GDM1 (cell line): ENCODE results near the gene SNED1.
A peak's percentile ranks its signal among the peaks of the same experiment; 100 is the strongest.
"Not testable (repeated sequence)": the region's sequence is repeated elsewhere in the genome, so short reads cannot be mapped to it uniquely, and the experiment has no call there.

Experiments
- DNase-seq: peaks from one replicate; lab custom pipeline; 2025; lab: John Stamatoyannopoulos, UW

Gene SNED1

DNA sequence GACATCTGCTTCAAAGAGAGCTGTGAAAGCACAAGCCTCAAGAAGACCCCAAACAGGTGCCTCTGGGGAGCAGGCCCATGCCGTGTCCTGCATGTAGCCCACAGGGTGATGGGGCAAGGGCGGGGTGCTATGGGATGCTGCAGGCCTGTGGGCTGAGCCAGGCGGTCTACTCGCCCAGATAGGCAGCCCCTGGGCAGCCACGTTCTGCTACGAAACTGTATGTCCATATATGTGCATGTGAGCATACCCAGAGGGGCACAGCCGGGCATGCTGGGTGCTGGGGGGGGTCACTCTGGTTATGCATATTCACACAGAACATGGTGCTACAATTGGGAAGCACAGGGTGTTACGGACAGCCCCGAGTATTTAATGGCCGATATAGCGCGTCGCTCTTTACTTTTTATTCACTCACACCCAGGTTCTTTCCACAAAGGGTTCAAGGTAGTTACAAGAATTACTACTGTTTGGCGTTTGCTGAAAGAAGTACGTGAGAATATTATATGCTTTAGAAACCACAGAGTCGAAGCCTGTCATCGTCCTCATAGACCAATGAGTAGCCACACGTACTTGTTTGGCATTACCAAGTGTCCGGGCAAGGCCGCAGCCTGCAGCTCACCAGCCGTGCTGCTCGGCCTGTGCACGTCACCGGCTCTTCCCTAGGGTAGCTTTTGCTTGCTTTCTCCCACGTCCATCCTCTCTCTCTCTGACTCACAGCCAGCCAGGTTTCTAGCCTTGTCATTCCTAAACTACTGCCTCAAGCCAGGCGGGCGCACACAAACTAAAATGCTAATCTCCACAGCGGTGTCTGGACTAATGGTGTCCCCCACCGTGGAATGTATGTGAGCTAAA, 89.2 kb downstream of the SNED1 start:
- DNase-seq, result no peak

GRCh38 chr2:241088376-241088775, 90.0 kb downstream of the SNED1 start:
- DNase-seq, result no peak

GRCh38 chr2:241088791-241089732, 90.6 kb downstream of the SNED1 start:
- DNase-seq, result no peak

GRCh38 chr2:241091201-241091600, 92.8 kb downstream of the SNED1 start:
- DNase-seq, result no peak

- no peak for DNase-seq
These were observed 93.5 kb downstream of the SNED1 start for GRCh38 chr2:241091734-241092445.

- no peak for DNase-seq
These were observed 94.3 kb downstream of the SNED1 start for GRCh38 chr2:241092677-241093076.

GRCh38 chr2:241093133-241093781, 94.8 kb downstream of the SNED1 start:
- DNase-seq, result not testable (repeated sequence)

DNA sequence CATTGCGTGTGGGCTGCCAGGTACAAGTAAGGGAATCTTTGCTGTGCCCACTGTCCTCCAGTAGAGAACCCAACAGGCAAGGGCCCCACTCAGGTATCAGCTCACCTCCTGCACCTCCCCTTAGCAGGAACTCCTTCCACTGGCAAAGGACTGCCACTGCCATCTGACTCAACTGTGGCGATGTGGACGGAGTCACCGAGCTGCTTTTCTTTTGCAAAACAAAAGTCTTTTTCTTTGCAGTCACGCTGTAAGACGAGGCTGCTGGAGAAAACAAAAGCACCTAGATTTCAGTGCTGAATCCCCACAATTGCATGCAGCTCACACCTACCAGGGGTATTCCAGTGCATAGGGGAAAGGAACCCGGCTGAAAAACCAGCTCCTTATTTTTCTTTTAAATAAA, 95.8 kb downstream of the SNED1 start:
- no peak for DNase-seq

GRCh38 chr2:241094924-241095420, 96.6 kb downstream of the SNED1 start:
- DNase-seq, result no peak

GRCh38 chr2:241095594-241096290, 97.3 kb downstream of the SNED1 start:
- DNase-seq, result no peak

DNA sequence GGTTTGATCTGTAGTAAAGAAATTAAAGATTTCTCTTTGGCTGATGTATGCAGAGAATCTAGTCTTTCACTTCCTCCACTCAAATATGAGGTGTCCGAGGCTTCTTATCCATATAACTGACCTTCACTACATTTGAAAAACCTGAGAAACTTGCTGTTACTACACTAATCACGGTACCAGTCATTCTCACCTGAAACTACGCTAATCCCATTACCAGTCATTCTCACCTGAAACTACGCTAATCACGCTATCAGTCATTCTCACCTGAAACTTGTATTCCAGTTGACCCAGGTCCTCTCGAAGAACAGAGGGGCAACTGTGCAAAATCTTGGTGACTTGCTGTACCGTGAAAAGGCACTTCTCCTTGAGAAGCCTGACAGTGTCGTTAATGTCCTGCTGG, 98.6 kb downstream of the SNED1 start:
- DNase-seq, result no peak

DNA sequence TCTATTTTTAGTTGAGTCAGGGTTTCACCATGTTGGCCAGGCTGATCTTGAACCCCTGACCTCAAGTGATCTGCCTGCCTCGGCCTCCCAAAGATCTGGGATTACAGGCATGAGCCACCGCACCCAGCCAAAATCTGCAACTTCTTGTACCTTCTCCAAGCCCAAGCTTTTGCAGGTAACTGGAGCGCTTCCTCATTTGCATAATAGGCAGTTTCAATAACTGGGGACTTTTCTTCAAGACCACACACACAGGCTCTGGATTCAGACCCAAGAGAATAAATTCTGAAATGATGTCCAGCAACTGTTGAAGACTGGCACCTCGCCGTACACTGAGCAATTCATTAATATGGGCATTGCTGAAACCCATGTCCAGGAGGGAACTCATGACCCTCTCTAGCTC, 100.8 kb downstream of the SNED1 start:
- DNase-seq, result no peak

GRCh38 chr2:241102239-241102803, 103.9 kb downstream of the SNED1 start, which contains the start of gene MTERF4:
MTERF4 (minus strand) TSS chr2:241102287; CDS start chr2:241102273, 14 bp downstream.
- DNase-seq, result peak; percentile 77

DNA sequence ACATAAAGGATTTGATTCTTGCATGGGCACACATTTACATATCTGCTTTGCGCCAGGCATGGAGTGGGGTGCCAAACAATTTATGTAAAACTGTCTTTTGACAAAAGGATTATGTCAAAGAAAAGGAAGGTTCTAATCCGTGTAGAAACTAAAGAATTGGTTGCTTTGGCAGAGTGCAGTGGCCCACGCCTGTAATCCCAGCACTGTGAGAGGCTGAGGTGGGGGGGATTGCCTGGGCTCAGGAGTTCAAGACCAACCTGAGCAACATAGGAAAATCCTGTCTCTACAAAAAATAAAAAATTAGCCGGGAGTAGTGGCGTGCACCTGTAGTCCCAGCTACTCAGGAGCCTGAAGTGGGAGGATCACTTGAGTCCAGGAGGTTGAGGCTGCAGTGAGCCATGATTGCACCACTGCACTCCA, 104.8 kb downstream of the SNED1 start:
- DNase-seq, result no peak

DNA sequence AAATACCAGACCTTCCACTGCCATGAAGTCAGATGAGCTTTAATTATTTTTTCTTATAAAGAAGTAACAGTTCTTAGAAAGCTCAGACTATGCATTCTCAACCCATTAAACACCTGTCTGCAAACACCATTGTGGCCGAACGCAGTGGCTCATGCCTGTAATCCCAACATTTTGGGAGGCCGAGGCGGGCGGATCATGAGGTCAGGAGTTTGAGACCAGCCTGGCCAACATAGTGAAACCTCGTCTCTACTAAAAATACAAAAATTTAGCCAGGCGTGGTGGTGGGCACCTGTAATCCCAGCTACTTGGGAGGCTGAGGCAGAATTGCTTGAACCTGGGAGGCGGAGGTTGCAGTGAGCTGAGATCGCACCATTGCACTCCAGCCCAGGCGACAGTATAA, 106.2 kb downstream of the SNED1 start:
- not testable (repeated sequence) for DNase-seq

- no peak for DNase-seq
These were observed 107.2 kb downstream of the SNED1 start for GRCh38 chr2:241105641-241106040.

DNA sequence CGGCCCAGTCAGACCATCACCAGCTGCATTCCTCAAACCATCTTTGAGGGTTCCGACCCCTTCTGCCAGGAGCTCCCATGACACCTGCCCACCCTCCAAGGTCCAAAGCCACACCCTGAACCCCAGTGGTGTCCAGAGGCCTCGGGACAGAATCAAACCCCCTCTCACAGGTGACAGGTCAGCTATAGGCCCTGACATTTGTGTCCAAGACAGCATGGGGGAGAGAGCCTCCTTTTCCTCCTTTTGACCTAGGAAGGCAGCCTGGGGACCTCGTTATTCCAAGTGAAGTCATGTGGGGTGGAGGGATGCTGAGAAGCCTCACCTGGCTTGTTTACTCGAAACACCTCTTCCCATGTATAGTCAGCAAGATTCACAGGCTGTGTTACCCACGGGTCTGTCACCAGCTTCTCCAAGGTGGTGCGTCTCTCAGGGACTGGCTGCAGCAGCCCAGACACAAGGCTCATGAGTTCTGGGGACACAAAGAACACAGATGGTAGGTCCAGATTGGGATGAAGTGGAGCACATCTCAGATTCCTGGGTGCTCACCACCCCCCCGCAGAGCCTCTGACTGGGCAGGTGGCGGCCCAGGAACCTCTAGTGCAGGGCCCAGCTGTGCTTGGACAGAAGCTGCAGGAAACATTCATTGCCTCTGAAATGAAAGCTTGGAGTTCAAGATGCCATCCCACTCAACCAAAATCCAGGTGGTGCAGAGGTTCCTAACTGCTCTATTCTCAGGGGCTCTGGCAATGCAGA, 108.8 kb downstream of the SNED1 start:
- DNase-seq, result no peak

DNA sequence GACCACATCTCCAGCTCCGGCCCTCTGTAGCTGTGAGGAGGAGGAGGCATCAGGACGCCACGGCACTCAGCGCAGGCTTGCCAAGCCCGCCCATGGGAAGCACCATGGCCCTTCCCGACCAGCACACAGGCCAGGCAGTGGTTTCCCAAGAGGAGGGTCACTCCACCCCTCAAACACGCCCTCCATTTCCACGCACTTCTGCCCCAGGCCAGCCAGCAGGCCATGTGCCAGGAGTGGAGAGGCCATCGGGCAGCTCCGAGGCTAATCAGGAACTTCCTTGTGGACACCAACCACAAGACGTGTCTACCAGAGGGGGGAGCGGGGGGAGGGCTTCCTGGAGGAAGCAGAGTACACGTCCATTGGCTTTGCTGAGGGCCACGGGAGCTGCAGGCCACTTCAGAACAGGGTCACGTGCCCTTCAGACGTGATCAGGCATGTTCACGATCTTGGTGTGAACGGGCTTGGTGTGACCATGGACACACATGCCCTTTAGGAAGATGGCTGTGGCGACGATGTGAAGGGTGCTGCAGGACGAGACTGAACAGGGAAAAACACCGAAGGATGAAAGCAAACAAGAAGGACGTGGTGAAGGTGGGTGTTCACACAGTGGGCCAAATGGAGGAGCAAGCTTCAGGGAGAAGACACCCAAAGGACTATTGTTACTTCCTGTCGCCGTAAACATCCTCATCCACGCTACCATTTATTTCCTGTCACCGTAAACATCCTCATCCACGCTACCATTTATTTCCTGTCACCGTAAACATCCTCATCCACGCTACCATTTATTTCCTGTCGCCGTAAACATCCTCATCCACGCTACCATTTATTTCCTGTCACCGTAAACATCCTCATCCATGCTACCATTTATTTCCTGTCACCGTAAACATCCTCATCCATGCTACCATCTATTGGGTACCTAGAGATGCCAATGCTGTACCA, 110.1 kb downstream of the SNED1 start:
- no peak for DNase-seq
